EH (cell line): ENCODE data around the gene GPR89A.
"Not testable (repeated sequence)": the region's sequence is repeated elsewhere in the genome, so short reads cannot be mapped to it uniquely, and the experiment has no call there.

ENCODE experiments used
- DNase-seq: peaks from one replicate; pipeline ENCODE4 v3.0.0-alpha.2; 2015; ENCODE audit warnings: low read depth

The GPR89A gene

DNA sequence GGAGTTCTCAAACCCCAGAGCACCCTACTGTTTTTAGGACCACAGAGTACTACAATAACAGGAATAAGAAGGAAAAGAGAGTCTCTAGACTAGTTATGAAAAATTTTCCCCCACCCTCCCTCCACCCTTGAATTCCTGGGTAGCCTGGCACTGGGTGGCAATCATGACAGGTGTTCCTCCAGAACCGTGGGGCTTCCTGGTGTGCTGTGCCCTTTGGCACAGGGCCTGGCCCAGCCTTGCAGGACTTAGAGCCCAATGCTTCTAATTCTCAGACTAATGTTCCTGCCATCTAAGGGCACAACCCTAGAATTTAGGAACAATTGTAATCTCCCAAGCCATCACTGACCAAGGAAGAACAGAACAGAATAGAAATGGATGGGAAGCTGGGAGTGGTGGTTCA, 110.0 kb downstream of the GPR89A start:
- DNase-seq: no peak

GRCh38 chr1:145718465-145718864, 110.7 kb downstream of the GPR89A start:
- not testable (repeated sequence) for DNase-seq

DNA sequence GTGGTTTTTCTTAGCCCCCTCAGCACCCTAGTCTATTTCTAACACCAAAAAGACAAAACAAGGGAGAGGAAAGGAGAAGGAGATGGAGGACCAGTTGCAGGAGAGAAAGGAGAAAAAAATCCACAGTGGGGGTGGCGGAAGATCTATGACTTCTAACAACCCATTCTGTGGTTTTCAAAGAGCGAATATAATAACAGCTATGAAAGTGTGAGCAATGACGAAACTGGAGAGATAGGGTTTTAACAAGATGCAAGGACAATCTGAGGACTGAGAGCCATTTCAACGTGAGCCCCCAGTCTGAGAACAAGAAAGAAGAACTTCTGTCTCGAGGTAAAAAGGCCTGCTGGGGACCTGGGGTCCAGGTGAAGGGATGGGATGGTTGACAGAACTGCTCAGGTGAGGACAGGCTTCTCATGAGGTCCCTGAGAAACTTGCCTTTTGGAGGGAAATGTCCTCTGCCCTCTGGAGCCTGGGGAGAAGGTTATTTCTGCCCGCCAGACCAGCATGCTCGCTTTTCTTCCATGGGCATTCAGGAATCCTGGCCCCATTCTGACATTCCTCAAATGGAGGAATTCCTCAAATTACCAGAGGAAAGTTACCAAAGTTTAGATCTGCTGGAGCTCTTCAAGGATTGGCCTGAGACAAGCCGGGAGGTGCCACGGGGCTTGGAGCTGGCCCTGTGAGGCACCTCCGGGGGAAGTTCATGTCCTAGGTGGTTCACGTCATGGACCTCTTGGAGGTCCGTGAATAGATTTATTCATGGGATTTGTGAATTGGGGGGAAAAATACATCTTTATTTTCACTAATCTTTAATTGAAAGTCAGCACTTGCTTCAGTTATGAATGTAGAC, 111.7 kb downstream of the GPR89A start, which contains the start of gene CD160:
Gene CD160, plus strand, starts transcription at position 270 of the 850 bp plus-strand sequence. CDS start 8,829 bp downstream, outside the sequence.
- no peak for DNase-seq
